GM23248 (cell line): ENCODE measurements around the gene NPTX1.

Experiments used
- EZH2 ChIP-seq: fragments of 200-600 bp; sonication (generic); IDR thresholded peaks from 2 replicates; pipeline ENCODE4 v1.6.1; 2018; ENCODE audit warnings: antibody characterized with exemption, mild to moderate bottlenecking; ENCODE audit not compliant: insufficient read depth, poor library complexity, severe bottlenecking
- EZH2phosphoT487 ChIP-seq: fragments of 200-600 bp; sonication (generic); IDR thresholded peaks from 2 replicates; pipeline ENCODE4 v1.6.1; 2018; ENCODE audit warnings: antibody characterized with exemption, moderate library complexity, mild to moderate bottlenecking, low read depth; ENCODE audit not compliant: insufficient read depth

GRCh38 chr17:80503031-80503430 lies 26.6 kb upstream of the NPTX1 start:
- TF ChIP-seq EZH2phosphoT487 (no peak), EZH2 (no peak)
